CD14-positive monocyte (primary cell): ENCODE results near the gene MAD1L1. TPM values are rescaled to one million over a fixed set of nuclear protein-coding genes. Genes with fewer than 3 reads are reported as not detected.

Experiments used
- DNase-seq, 3 donors: peaks; one replicate each; pipeline ENCODE4 v3.0.0-alpha.2; 2011 to 2022
- H2AFZ ChIP-seq: 2 replicates; pipeline ENCODE4 v1.6.0; 2012; ENCODE audit warnings: mild to moderate bottlenecking, low read depth, low read length, inconsistent platforms; ENCODE audit not compliant: insufficient read depth, poor library complexity, severe bottlenecking
- H3K27ac ChIP-seq, 2 donors: 1 replicate in 1 of 2; 2 replicates in 1 of 2; pipeline ENCODE4 v1.5.1; 2012 to 2013; ENCODE audit warnings: low read length in 2 of 2, control low read depth in 1 of 2, inconsistent platforms in 1 of 2, low read depth in 1 of 2, mild to moderate bottlenecking in 1 of 2
- H3K27me3 ChIP-seq, 2 donors: one replicate each; pipeline versions ENCODE4 v1.6.0 to v1.6.1; 2011 to 2013; ENCODE audit warnings: low read length in 2 of 2; ENCODE audit not compliant: control insufficient read depth in 2 of 2, insufficient read depth in 2 of 2
- H3K36me3 ChIP-seq, 2 donors: replicated peaks in 1 of 2; 1 replicate in 1 of 2; 2 replicates in 1 of 2; pipeline versions ENCODE4 v1.5.1 to v1.6.1; 2012 to 2013; ENCODE audit warnings: low read length in 2 of 2, control low read depth in 1 of 2, inconsistent platforms in 1 of 2, mild to moderate bottlenecking in 1 of 2; ENCODE audit not compliant: insufficient read depth in 2 of 2, control insufficient read depth in 1 of 2
- H3K4me1 ChIP-seq, 2 donors: 1 replicate in 1 of 2; 2 replicates in 1 of 2; pipeline versions ENCODE4 v1.5.1 to v1.6.1; 2012 to 2013; ENCODE audit warnings: low read length in 2 of 2, control low read depth in 1 of 2, inconsistent platforms in 1 of 2, mild to moderate bottlenecking in 1 of 2, moderate library complexity in 1 of 2; ENCODE audit not compliant: insufficient read depth in 2 of 2, control insufficient read depth in 1 of 2
- H3K4me2 ChIP-seq: replicated peaks from 2 replicates; pipeline ENCODE3; 2012; ENCODE audit warnings: low read length, moderate library complexity, mild to moderate bottlenecking; ENCODE audit not compliant: poor library complexity, severe bottlenecking; ENCODE audit errors: extremely low read depth
- H3K4me3 ChIP-seq, 3 experiments: fragments of 200-600 bp in 1 of 3; sonication (generic) in 1 of 3; replicated peaks in 1 of 3; 1 replicate in 2 of 3; 2 replicates in 1 of 3; pipeline ENCODE4 v1.5.1; 2011 to 2013; ENCODE audit warnings: low read length in 3 of 3, mild to moderate bottlenecking in 3 of 3, control low read depth in 2 of 3, low read depth in 2 of 3, inconsistent platforms in 1 of 3, moderate library complexity in 1 of 3
- H3K79me2 ChIP-seq: 2 replicates; pipeline ENCODE4 v1.6.0; 2012; ENCODE audit warnings: mild to moderate bottlenecking, control low read depth, inconsistent platforms, low read length, moderate library complexity; ENCODE audit not compliant: insufficient read depth
- H3K9ac ChIP-seq: 2 replicates; pipeline ENCODE4 v1.6.0; 2017; ENCODE audit warnings: low read length, mild to moderate bottlenecking; ENCODE audit not compliant: insufficient read depth, poor library complexity, severe bottlenecking
- H3K9me3 ChIP-seq, 2 donors: replicated peaks in 1 of 2; 1 replicate in 1 of 2; 2 replicates in 1 of 2; pipeline versions ENCODE4 v1.5.1 to v1.6.1; 2012 to 2013; ENCODE audit warnings: low read length in 2 of 2, control low read depth in 1 of 2; ENCODE audit not compliant: control insufficient read depth in 1 of 2, insufficient read depth in 1 of 2
- H4K20me1 ChIP-seq: 2 replicates; pipeline ENCODE4 v1.6.0; 2012; ENCODE audit warnings: mild to moderate bottlenecking, low read length, control low read depth, moderate library complexity; ENCODE audit not compliant: insufficient read depth
- H3K27ac Mint-ChIP-seq, 7 donors: one replicate each; pipeline ENCODE4 v1.8.0; 2020; ENCODE audit warnings: mild to moderate bottlenecking in 7 of 7, mixed read lengths in 7 of 7, moderate library complexity in 6 of 7, inconsistent platforms in 2 of 7
- H3K27me3 Mint-ChIP-seq, 3 donors: one replicate each; pipeline ENCODE4 v1.8.0; 2021 to 2022; ENCODE audit warnings: low read depth in 3 of 3, mild to moderate bottlenecking in 3 of 3, mixed read lengths in 3 of 3, moderate library complexity in 3 of 3, inconsistent platforms in 1 of 3
- H3K36me3 Mint-ChIP-seq, 2 donors: one replicate each; pipeline ENCODE4 v1.8.0; 2020; ENCODE audit warnings: mixed read lengths in 2 of 2, inconsistent platforms in 1 of 2, mild to moderate bottlenecking in 1 of 2
- H3K4me1 Mint-ChIP-seq: one replicate; pipeline ENCODE4 v1.8.0; 2020; ENCODE audit warnings: mild to moderate bottlenecking, mixed read lengths
- H3K4me3 Mint-ChIP-seq, 2 donors: one replicate each; pipeline ENCODE4 v1.8.0; 2020; ENCODE audit warnings: mild to moderate bottlenecking in 2 of 2, mixed read lengths in 2 of 2, moderate library complexity in 1 of 2
- H3K9me3 Mint-ChIP-seq, 7 donors: one replicate each; pipeline ENCODE4 v1.8.0; 2020 to 2022; ENCODE audit warnings: mixed read lengths in 7 of 7, mild to moderate bottlenecking in 6 of 7, moderate library complexity in 6 of 7, inconsistent platforms in 2 of 7
- WGBS: methylation state at CpG from one replicate; pipeline ENCODE4 v1.1.5; 2013; ENCODE audit warnings: missing lambda C conversion rate; ENCODE audit not compliant: insufficient coverage; 5-methylcytosine and 5-hydroxymethylcytosine counted together
- intact Hi-C, 2 donors: fragments of 100-400 bp; cut with micrococcal nuclease; formaldehyde crosslinking; loops; one replicate each; pipeline versions ENCODE4 v1.15.0 to v1.15.1; 2023
- polyA plus RNA-seq, 3 donors: library from polyadenylated mRNA; depleted of rRNA in 1 of 3; unstranded in 2 of 3; stranded (reverse) in 1 of 3; fragments of 300-500 nt in 2 of 3; fragments of >200 nt in 1 of 3; fragmentation: Illumina TruSeq in 2 of 3; gene quantifications; 1 replicate in 2 of 3; 2 replicates in 1 of 3; pipeline ENCODE4 v1.2.3, GENCODE V29; 2012 to 2021
- TF ChIP-seq, protein P1 (sequence below): fragments of 200-600 bp; IDR thresholded peaks from one replicate; pipeline ENCODE4 v1.8.0; 2022; ENCODE audit warnings: antibody characterized with exemption, mild to moderate bottlenecking

Gene MAD1L1
- polyA plus RNA-seq, 3 donors: 22.0 to 39.4 (median 33.2) TPM

GRCh38 chr7:2037808-2038522 is 194.8 kb downstream of the MAD1L1 start:
- H3K4me2 ChIP-seq: peak overlapping the region; percentile 71

GRCh38 chr7:2037301-2037807 is 195.4 kb downstream of the MAD1L1 start:
- H4K20me1 ChIP-seq: no peaks in the 10 kb centered on the region
- TF ChIP-seq, protein P1, sequence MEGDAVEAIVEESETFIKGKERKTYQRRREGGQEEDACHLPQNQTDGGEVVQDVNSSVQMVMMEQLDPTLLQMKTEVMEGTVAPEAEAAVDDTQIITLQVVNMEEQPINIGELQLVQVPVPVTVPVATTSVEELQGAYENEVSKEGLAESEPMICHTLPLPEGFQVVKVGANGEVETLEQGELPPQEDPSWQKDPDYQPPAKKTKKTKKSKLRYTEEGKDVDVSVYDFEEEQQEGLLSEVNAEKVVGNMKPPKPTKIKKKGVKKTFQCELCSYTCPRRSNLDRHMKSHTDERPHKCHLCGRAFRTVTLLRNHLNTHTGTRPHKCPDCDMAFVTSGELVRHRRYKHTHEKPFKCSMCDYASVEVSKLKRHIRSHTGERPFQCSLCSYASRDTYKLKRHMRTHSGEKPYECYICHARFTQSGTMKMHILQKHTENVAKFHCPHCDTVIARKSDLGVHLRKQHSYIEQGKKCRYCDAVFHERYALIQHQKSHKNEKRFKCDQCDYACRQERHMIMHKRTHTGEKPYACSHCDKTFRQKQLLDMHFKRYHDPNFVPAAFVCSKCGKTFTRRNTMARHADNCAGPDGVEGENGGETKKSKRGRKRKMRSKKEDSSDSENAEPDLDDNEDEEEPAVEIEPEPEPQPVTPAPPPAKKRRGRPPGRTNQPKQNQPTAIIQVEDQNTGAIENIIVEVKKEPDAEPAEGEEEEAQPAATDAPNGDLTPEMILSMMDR: no peak
- Mint-ChIP-seq H3K9me3 (no peaks in the 10 kb centered on the region), H3K27ac (peak overlapping the region; percentile 32 to 90 (median 76)), H3K27me3 (peaks cover 0 to 4% (median 2%) of the 10 kb centered on the region in 3 donors), H3K4me3 (peak overlapping the region; percentile 84 to 96), H3K4me1 (peaks cover 21% of the 10 kb centered on the region), H3K36me3 (peaks cover 27 to 32% of the 10 kb centered on the region in 2 donors)
- H3K9ac ChIP-seq: peak overlapping the region; percentile 68
- H3K36me3 ChIP-seq: peaks cover 1 to 5% of the 10 kb centered on the region in 2 donors
- intact Hi-C loops: no loop called here
- no peaks in the 10 kb centered on the region for H3K9me3 ChIP-seq
- H3K27ac ChIP-seq: peak overlapping the region; percentile 7 to 81
- H2AFZ ChIP-seq: peak overlapping the region; percentile 69
- H3K4me2 ChIP-seq: peak overlapping the region; percentile 71
- H3K27me3 ChIP-seq: no peaks in the 10 kb centered on the region
- WGBS: 69% methylated on average over 14 of the region's 17 CpGs
- no peak for DNase-seq
- H3K4me3 ChIP-seq: peak overlapping the region; percentile 34 to 76 (median 58)
- peaks cover 0 to 15% of the 10 kb centered on the region in 2 donors for H3K4me1 ChIP-seq
- H3K79me2 ChIP-seq: no peaks in the 10 kb centered on the region

More at GRCh38 chr7:2037808-2038522, 194.8 kb downstream of the MAD1L1 start:
- Mint-ChIP-seq H3K4me1 (peaks cover 21% of the 10 kb centered on the region), H3K27ac (peak overlapping the region; percentile 32 to 90 (median 78)), H3K4me3 (peak overlapping the region; percentile 84 to 96), H3K36me3 (peaks cover 32 to 38% of the 10 kb centered on the region in 2 donors), H3K27me3 (peaks cover 0 to 3% (median 2%) of the 10 kb centered on the region in 3 donors), H3K9me3 (peaks cover 0 to 4% (median 0%) of the 10 kb centered on the region in 7 donors)
- TF ChIP-seq, protein P1: no peak
- H3K36me3 ChIP-seq: peaks cover 7 to 11% of the 10 kb centered on the region in 2 donors
- DNase-seq: peak in 2 of 3 donors; percentile 3 to 12
- H3K4me3 ChIP-seq: peak overlapping the region; percentile 34 to 76 (median 58)
- peaks cover 0 to 15% of the 10 kb centered on the region in 2 donors for H3K4me1 ChIP-seq
- 33% methylated on average over 3 of the region's 13 CpGs for WGBS
- peak overlapping the region; percentile 68 for H3K9ac ChIP-seq
- no peaks in the 10 kb centered on the region for H4K20me1 ChIP-seq
- no peaks in the 10 kb centered on the region for H3K79me2 ChIP-seq
- H3K9me3 ChIP-seq: peaks cover 0 to 4% of the 10 kb centered on the region in 2 donors
- H2AFZ ChIP-seq: peak overlapping the region; percentile 69
- H3K27ac ChIP-seq: peak overlapping the region; percentile 7 to 81
- intact Hi-C loops: no loop called here
- no peaks in the 10 kb centered on the region for H3K27me3 ChIP-seq
